HG03095 (cell line): ENCODE data around the gene DCAF6.
"Not testable (repeated sequence)": the region's sequence is repeated elsewhere in the genome, so short reads cannot be mapped to it uniquely, and the experiment has no call there.

ENCODE experiments used
- ATAC-seq: cut with Tn5 transposase; IDR thresholded peaks from one replicate; pipeline ENCODE4 v1.9.1; 2021; ENCODE audit warnings: moderate library complexity; ENCODE audit not compliant: unreplicated experiment

DCAF6 gene

DNA sequence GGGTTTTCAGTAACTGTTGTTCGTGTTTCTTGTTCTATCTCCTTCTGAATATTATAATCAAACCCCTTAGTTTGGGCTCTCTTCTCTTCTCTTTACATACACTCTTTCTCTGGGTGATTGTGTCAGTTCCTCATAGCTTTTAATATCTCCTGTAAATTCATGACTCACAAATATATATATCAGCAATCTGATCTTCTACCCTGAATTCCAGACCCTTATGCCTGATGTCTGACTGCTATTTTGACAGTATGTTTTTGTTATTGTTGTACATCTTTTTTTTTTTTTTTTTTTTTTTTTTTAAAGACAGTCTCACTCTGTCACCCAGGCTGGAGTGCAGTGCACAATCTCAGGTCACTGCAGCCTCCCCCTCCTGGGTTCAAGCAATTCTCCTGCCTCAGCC is 71.2 kb downstream of the DCAF6 start:
- ATAC-seq: no peak

DNA sequence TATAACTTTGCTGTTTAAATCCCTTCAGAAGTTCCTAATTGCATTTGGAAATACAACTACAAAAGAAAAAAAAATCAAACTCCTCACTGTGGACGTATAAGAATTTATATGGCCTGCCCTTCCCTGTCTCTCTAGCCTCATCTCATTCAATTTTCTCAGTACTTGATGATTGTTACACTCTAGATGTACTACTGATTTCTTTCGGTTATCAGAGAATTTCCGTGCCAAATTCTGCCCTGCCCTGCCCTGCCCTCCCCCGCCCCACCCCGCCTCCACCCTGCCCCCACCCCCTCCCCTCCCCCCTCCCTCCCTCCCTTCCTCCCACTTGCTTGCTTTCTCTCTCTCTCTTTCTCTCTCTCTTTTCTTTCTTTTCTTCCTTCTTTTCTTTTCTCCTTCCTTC is 72.1 kb downstream of the DCAF6 start:
- ATAC-seq: no peak

DNA sequence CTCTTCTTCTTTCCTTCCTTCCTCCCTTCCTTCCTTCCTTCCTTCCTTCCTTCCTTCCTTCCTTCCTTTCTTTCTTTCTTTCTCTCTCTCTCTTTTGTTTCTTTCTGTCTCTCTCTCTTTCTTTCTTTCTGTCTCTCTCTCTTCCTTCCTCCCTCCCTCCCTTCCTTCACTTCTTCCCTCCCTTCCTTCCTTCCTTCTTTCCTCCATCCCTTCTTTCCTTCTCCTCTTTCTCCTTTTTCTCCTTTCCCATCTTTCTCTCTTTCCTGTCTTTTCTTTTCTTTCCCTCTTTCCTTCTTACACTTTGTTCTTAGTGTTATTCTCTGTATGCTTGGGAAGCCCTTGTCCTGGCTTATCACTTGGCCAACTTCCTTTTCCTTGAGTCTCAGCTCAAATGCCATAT is 72.8 kb downstream of the DCAF6 start:
- ATAC-seq: no peak

DNA sequence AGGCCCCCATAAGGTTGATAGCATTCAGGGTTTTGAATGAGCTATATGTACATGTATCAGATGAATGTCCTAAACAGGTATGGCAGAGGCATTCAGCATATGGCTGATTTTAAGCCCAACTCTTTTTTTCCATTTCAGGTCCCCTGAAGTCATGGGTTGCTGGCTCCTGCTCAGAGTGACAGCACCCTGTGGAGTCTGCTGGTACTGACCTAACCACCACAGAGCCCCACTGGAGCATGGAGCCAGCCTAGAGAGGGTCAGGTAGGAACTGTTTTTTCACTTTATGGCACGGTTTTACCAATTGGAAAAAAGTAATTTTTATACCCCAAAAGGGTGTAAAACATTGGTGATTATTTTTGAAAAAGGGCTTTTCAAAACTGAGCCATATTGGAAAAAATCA is 82.9 kb downstream of the DCAF6 start:
- no peak for ATAC-seq

GRCh38 chr1:168031198-168031597 is 94.7 kb downstream of the DCAF6 start:
- no peak for ATAC-seq

GRCh38 chr1:168031627-168032026 is 95.1 kb downstream of the DCAF6 start:
- no peak for ATAC-seq

GRCh38 chr1:168032029-168032428 is 95.5 kb downstream of the DCAF6 start:
- no peak for ATAC-seq

DNA sequence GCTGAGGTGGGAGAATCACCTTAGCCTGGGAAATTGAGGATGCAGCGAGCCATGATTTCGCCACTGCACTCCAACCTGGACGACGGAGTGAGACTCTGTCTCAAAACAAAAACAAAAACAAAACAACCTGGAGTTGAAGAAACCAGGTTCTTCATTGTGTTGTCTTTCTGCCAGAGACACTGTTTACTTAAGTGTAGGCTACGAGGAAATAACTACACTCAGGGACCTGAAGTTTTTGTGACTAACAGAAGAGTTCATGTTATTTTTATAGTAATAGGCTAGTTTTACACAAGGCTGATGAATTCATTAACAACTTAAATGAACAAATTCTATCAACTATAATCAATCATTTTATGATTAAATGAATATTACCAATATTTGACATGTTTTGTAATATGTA is 98.9 kb downstream of the DCAF6 start:
- no peak for ATAC-seq

DNA sequence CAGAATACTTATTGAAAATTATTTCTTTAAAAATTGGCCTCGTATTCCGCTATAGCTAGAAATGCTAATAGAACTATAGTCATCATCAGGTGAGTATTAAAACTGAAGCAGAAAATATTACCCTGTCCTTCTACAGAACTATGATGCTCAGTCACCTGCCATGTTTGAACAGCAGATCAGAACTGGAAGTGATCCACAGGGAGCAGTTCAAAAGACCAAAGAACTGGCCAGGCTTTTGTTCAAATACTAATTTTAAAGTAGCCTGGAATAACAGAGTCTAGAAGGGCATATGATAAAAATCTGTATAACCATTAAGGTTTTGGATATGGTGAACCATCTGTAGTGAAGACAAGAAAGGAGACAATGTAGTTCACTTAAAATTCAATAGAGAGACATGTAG is 105.9 kb downstream of the DCAF6 start:
- no peak for ATAC-seq

GRCh38 chr1:168045311-168045710 is 108.8 kb downstream of the DCAF6 start:
- ATAC-seq: no peak

DNA sequence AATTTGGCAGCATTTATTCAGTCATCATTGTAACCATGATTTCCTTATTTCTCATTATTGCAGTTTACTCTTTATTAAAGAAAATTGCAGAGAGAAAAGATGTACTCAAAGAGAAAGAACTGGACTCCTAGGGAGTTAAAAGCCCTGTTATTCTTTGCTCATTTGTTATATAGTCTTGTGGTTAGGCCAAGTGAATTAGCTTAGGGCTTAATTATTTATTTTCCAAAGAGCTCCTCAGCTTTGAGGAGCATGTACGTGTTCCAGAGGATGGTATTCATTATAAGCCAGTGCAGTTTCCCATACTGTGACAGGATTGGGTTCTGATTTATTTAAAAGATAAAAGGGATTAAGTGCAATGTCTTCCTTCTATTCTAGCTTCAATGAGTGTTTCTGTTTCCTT is 113.8 kb downstream of the DCAF6 start:
- no peak for ATAC-seq

DNA sequence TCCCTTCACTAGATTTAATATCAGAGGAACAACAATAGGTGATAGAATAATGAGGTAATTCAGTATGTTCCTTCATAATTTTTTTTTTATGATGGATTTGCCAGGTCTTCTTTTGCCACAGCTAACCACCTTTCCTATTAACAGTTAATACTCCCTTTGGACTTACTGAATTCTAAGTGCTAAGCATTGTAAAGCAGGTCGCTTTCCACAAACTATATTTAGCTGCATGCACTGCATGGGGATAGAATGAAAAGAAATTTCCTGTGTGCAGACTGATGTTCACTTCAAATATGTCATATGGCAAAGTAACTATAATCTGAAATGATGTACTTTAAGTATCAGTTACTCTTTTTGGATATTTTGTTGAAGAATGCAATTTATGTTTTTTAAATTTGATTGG is 114.4 kb downstream of the DCAF6 start:
- no peak for ATAC-seq

GRCh38 chr1:168053681-168054080 is 117.2 kb downstream of the DCAF6 start:
- ATAC-seq: no peak

DNA sequence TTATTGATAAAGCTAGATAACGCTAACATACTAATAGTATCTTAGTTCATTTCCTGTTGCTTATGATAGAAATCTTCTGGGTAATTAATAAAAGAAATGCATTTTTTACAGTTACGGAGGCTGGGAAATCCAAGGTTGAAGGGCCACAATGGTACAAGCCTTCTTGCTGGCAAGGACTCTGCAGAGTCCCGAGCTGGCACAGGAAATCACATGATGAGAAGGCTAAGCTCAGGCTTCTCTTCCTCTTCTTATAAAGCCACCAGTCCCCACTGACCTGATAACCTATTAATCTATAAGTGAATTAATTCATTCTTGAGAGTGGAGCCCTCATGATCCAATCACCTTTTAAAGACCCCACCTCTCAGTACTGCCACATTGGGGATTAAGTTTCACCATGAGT is 117.6 kb downstream of the DCAF6 start:
- no peak for ATAC-seq

DNA sequence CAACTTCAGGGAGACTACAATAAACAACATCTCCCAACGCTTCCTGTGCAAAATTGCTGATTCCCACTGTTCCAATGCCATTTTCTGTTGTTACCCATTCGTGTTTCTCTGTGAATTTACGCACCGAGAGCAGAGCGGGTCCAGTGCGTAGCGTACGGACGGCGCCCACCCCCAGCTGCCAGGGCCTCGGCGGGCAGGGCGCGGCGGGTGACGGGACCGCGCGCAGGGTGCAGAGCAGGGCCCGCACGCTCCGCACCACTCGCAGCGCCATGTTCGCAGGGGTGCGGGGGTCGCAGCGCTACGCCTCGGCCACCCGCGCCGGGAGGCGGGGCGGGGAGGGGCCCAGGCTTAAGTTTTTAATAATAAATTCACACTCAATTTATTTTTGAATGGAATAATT is 119.7 kb downstream of the DCAF6 start:
- not testable (repeated sequence) for ATAC-seq

GRCh38 chr1:168057355-168057754 is 120.9 kb downstream of the DCAF6 start:
- no peak for ATAC-seq

DNA sequence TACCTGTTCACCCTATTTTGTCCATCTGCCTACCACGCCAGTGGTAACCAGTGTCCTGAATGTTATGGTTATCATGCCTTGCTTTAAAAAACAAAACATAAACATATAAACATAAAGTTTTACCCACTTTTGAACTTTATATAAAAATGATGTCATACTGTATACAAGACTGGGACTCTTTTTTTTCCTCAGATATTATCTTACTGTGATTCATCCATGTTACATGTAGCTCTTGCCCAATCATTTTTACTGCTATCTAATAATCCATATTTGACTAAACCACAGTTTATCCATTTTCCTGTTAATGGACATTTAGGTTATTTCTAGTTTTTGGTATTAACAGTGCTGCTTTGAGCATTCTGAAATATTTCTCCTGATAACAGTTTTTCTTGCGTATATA is 121.4 kb downstream of the DCAF6 start:
- ATAC-seq: no peak

DNA sequence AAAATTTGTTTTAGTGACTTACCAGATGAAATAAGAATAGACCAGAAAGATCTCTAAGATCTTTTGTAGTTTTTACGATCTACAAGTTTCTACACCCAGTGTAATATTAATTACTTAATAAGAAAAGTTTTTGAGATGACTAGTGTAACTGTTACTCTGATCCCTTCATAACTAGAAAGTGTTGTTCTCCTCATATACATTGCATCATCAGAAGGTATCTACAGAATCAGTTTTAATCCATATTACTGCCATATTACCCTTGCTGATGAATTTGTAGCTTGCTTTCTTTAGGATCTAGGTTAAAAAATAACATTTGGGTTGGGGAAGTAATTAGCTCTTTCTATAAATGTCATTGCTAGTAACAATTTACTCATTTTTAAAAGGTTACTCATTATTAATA is 127.7 kb downstream of the DCAF6 start:
- ATAC-seq: no peak

DNA sequence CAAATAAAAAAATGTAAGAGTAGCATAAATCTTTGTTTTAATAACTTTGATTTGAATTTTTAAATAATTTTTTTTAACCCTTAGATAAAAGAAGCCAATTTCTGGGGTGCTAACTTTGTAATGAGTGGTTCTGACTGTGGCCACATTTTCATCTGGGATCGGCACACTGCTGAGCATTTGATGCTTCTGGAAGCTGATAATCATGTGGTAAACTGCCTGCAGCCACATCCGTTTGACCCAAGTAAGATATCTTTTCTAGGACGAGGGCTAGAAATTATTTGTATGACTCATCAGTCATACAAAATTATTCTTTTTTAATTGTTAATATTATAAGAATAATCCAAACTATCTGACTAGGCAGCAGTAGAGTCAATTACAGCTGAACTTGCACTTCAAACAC is 129.0 kb downstream of the DCAF6 start:
- no peak for ATAC-seq

DNA sequence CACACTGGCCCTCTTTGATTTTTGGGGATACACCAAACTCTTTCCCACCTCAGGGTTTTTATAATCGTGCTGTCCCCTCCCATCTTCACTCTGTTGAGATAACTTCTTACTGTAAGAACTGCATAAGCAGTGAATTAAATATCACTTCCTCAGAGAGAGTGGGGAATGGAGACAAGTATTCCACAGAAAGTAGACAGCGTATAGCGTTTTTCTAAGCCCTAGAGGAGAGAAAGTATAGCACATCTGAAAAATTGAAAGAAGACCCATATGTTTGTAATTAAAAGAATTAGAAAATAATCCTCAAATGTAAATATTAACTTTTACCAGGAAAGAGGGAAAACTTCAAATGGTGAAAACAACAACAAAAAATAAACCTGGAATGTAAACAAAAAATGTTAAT is 132.9 kb downstream of the DCAF6 start:
- ATAC-seq: no peak

- ATAC-seq: no peak
Measured at GRCh38 chr1:168079761-168080160, 143.3 kb downstream of the DCAF6 start.

- ATAC-seq: no peak
Measured at GRCh38 chr1:168081373-168082007, 145.0 kb downstream of the DCAF6 start.

DNA sequence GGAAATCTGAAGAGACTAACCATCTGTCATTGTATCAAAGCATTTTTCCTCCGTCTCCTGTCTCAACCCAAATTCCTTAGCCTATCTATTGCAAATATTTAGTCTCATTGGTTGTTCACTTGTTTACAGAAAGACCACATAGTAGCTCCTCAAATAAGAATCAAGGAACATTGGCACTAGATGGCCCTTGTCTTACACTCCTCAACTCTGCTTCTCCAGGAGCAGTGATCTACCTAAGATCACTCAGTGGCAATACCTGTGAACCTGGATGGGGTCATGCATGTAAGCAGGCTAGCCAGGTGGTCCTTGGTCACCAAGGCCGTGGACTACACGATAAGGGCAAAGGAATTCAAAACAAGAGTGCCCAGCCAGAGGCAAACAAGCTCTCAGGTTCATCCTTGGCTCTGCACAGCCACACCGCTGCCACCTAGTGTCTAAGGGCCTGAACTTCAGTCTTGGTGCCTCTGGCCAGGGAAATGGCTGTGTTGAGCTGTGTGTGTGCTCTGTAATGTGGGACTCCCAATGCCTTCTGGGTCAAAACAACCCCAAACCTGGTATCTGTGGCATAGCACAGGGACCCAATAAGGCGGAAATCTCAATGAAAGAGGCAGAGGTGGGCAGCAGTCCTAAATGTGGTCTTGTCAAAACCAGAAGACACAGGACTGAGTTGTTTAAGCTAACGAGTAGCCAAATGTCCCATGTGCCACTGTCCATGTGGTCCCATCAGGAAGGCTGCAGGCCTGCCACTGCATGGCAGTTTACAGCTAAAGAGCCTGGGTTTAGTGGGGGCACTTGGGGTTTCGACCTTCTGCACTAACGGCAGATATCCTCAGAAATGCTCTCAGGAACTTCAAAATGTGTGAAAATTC is 145.8 kb downstream of the DCAF6 start:
- ATAC-seq: peak; percentile 87
